GM19328 (cell line): ENCODE measurements around the gene NOM1.

Experiments
- ATAC-seq: cut with Tn5 transposase; IDR thresholded peaks from one replicate; pipeline ENCODE4 v1.9.1; 2021; ENCODE audit warnings: mild to moderate bottlenecking, moderate library complexity; ENCODE audit not compliant: unreplicated experiment

NOM1 gene

DNA sequence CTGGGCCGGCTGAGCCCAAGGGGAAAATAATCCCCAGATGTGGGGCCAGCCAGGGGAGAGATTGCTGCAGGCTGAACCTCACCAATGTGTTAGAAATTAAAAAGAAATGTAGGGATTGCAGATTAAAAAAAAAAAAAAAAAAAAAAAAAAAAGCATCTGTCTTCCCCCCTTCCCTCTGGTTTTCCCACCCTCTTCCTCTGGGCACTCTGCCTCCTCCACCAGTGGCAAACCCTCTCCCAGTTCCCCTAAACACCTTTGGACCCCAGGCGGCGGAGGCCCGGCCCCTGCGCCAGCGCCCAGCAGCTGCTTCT, 53.9 kb downstream of the NOM1 start:
- ATAC-seq: no peak

DNA sequence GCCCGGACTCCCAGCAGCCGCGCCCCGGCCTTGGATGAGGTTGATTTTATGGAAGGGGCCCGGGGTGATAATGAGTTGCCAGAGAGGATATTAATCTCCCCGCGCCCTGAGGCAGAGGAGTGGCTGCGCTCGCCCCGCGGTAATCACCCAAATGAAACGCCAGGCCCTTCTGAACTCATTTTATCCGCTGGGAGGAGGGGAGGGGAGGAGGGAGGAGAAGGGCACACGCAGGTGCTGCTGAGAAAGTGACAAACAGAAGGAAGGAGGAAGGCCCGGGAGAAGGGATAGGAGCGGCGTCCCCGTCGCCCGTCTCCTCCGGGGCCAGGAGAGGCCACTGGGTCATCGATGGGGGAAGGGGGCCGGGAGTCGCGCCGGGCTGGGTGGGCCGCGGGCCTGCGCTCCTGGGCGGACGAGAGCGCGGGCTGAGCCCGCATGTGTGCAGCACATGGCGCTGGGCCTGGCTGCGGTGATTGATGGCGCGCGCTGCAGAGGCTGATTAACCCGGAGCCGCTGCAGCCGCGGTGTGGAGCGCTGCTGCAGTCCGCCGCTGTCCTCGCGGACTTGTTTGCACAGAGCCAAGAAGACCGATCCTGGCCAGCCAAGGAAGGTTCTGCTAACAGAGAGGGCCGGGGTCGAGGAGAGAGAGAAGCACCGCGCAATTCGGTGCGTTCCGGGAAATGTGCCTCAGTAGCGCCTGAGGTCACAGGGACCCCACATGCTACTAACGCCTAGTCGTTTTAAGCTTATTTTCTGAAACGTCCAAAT, 54.4 kb downstream of the NOM1 start:
- no peak for ATAC-seq

DNA sequence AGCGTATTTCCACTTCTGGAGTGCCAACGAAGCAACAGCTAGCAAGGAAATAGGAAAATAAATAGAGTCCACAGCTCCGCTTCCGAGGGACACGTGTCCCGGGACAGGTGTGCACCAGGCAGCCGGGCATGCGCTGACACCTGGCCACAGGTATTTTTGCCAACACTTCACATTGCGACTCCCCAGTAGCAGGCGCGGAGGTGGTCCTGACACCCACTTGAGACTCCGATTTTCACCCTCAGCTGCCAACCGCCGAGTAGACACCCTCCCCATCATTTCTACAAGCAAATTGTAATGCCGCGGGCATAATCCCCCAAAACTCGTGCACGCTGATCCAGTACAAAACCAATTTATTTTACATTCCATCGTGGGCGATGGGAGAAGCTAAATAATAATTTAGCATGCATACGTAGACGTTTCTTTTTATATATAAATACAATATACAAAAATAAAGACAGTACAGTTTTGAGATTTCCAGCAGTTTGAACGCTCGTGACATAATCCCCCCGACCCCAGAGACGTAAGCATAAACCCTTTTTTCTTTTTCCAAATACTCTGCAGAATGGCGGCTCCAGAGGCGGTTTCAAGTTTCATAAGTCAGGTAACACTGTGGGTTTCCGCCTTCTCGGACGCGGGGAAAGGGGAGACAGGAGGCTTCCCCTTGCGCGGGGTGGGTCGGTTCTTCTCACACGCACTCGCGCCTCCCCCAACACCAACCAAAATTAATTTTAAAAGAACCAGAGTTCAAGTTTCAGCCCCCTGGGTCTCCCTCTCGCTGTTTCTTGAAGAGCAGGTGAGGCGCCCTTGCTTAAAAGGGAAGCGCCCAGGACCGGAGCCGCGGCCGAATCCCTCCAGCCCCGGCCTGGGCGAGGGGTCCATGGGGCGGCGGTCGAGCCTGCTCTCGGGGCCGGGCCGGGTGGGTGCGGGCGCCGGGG, 55.3 kb downstream of the NOM1 start:
- no peak for ATAC-seq

DNA sequence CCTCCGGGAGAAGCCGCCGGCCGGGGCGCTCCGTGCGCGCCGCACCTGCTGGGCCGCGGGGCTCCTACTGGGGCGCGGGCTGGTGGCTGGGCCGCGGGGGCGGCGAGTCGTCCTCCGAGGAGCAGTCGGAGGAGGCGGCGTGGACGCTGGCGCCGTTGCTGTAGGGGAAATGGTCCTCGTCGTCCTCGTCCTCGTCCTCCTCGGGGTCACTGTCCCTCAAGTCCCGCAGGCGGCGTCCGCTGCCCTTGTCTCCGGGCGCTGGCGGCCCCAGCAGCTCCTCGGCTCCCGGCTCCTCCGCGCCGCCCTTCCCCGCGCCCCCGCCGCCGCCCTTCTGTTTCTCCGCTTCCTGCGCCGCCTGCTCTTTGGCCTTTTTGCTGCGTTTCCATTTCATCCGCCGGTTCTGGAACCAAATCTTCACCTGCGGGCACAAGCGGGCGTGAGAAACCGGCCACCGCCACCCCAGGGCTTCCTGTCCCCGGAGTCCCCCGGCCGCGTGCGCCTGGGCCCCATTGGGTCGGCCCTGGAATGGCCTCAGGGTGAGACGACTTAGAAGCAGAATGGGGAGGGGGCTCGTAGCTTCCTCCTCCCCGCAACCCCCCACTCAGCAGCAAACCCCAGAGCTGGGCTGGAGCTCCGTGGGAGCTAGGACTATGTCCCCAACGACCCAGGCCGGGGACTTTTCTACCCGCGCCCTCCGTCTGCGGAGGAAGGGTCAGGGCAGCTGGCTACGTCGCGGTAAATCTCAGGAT, 56.1 kb downstream of the NOM1 start:
- ATAC-seq: no peak

DNA sequence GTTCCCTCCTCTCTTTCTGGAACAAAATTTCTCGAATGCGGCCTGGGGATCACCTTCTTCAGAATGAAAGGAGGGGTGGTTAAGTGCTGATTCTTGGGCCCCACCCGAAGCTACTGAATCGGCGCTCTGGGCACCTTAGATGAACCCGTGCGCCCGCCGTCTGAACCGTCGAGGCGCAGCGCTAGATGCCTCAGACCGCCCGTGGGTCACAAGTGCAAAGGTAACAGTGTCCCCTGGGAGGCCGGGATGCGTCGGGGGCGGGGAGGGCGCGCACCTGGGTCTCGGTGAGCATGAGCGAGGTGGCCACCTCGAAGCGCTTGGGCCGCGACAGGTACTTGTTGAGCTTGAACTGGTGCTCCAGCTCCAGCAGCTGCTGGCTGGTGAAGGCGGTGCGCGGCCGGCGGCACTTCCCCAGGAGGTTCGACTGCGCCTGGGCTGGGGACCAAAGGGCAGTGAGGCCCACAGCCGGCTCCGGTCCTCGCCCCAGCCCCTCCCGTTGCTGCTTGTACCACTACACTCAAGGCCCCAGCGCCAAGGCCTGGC, 56.8 kb downstream of the NOM1 start:
- no peak for ATAC-seq

DNA sequence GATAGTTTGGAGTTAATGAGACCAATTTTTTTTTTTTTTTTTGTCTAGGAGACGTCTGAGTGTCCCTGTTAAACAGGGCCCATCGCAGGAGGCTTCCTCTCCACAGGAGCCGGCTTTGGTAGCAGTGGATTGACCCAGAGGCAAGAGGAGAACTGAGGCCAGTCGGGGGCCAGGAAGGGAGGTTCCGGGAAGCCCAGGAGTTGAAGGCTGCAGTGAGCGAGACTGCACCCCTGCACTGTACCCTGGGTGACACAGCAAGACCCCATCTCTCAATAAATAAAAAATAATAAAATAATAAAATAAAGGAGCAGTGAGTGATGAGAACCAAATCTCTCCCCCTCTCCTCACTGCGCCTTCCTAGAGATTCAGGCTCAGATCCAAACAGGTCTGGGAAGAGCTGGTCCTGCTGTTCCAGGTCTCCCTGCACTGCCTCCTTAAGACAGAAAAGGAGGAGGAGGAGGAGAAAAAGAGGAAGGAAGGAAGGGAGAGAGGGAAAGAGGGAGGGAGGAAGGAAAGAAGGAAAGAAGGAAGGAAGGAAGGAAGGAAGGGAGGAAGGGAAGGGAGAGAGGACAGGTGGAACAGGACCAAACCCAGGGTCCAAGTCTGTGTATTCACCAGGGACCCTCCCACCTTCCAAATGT, 57.4 kb downstream of the NOM1 start:
- ATAC-seq: no peak

DNA sequence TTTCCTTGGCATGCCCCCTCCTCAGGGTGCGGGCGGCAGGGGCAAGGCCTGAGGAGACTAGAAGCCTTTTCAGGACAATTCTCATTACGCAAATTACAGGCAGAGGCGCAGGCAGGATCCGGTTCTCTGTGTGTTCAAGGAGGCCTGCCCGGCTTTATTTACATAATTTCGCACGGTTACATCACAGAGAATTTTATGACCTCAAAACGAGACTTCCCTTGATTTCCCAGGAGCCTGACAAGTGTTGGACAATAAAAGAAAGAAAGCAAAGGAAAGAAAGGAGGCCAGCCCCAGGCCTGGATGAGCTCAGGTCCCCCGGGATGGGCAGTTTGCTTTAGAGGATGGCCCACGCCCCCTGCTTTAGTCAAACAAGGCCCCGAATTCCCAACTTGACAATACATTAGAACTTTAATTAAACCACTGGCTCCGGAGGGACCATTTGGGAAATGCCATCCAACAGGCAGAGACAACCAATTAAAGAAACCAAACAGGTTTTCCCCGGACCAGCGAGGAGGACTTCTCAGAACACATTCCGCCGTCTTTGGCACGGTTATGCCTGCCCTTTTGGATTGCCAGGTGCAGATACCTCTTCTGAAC, 58.1 kb downstream of the NOM1 start:
- no peak for ATAC-seq

DNA sequence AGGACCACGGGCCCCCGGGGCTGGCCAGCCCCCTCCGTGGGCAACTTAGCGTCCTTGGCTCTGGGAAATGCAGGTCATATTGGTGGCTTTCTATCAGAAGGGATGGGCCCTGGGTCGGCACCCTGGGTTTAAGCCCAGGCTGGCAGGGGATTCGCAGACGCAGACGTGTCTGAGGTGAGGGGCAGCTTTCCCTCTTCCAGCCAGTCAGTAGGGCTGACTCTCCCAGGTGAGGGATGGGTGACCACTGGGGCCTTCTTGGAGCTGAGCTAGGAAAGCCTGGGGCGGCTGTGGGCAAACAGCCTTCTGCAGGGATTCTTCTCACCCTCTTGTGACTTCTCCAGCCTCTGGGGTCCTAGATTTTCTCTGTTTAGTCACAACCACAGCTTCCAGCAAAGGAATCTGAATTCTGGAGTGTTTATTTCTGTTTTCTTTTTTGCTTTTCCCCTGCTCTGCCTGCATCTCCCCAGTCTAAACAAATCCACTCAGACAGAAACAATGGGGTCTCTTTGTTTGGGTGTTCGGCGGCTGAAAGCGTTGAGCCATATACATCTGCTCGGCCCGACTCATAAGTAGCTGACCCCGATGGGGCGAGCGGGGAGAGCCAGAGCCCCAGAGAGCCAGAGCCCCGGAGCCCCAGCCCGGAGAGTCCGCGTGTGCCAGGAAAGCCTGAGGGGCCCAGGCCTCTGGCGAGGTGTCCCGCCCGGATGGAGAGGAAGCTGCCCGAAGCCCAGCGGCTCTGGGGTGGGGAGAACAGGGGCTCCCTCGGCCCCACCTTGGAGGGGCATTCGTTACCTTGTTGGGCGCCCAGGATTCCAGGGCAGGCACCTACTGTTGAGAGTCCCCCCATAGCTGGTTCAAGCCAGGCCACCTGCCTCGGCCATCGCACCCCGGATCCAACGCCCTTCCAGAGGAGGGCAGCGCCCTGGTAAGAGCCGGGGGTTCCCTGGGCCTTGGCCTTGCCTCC, 59.0 kb downstream of the NOM1 start:
- no peak for ATAC-seq

DNA sequence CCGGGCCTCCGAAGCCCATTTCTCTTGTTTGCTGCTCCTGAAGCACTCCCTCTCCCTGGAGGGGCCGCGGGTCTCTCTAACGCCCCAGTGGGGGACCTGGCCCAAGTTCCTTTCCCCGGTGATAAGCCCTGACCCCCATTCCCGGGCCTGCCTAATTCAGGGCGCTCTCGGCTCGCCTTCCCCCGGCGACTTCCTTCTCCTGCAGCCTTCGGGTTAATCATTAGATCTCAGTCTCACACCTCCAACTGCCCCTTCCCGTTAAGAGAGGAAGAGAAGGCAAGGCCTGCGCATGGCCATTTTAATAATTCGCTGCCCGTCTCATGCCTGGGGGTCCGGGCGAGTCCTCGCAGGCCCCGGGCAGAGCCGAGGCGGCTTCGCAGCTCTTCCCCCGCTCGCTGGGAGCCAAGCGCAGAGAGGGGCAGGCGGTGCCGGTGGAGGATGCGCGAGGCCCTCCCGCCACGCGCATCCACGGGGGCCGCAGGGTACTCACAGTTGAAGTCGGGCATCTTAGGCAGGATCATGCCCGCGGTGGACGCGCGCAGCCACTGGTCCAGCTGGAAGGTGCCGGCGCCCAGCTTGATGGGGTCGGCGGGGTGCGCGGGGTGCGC, 59.8 kb downstream of the NOM1 start:
- ATAC-seq: no peak

DNA sequence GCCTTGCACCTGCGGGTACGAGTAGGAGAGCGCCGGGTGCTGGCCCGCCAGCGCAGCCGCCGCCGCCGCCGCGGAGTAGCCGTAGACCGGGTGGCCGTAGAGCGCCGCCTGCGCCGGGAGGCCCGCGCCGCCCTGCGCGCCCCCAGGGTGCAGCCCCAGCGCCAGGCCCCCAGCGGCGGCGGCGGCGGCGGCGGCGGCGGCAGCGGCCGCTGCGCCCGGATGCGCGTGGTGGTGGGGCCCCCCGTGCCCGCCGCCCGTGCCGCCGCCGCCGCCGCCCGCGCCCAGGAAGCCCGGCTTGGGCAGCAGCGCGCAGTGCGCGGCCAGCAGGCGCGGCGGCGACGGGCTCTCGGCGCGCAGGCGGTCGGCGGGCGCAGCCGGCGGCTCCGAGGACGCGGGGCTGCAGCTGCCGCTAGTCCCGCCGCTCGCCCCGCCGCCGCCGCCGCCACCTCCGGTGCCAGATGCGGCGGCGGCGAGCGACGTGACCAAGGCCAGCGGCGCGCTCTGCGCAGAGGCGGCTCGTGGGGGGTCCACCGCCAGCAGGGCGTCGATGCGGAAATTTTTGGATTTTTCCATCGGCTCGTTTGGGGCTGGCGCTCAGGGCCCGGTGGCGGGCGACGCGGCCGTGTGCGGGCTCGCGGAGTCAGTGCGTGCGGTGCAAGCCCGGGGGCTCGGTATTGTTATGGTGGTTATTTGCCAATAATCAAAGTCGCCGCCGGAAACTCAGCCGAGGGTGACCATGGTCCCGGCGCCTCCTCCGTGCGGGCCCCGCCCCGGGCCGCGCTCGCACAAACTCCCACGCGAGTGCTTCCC, 60.5 kb downstream of the NOM1 start:
- ATAC-seq: peak; percentile 31

DNA sequence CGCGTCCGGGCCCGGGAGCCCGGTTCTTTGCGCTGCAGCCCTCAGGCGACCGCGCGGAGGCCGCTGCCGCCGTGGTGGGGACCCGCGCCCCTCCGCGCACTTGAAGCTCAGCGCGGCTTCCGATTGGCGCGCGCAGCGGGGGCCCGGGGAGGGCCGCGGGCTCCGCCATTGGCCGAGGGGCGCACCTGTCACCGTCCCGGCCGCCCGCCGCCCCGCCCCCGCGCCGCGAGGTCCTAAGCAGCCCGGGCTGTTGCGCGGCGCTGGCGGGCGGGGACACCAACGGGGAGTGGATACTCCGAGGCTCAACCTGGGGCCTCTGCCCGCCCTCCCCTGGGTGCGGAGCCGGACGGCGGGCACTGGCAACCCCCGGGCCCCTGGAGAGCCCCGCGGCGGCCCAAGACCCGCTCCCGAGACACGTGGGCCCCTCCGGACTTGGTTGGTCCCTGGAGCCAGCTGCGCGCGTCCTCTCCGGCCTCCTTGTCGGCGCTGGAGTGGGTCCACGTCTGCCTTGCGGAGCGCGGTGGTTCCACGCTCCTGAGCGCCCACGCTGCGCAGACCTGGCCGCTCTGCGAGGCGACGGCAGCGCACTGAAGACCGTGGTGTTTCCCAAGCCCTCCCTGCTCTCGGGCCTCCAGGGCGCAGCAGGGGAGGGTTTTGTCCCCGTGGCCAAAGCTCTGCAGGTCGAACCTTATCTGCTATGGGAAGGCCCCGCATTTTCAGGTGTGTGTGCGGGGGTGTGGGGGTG, 61.2 kb downstream of the NOM1 start, which contains the start of gene MNX1:
Gene MNX1 (minus strand): TSS at position 76 of the 745 bp plus-strand sequence. CDS start 313 bp downstream, outside the sequence.
- peak; percentile 85 for ATAC-seq

DNA sequence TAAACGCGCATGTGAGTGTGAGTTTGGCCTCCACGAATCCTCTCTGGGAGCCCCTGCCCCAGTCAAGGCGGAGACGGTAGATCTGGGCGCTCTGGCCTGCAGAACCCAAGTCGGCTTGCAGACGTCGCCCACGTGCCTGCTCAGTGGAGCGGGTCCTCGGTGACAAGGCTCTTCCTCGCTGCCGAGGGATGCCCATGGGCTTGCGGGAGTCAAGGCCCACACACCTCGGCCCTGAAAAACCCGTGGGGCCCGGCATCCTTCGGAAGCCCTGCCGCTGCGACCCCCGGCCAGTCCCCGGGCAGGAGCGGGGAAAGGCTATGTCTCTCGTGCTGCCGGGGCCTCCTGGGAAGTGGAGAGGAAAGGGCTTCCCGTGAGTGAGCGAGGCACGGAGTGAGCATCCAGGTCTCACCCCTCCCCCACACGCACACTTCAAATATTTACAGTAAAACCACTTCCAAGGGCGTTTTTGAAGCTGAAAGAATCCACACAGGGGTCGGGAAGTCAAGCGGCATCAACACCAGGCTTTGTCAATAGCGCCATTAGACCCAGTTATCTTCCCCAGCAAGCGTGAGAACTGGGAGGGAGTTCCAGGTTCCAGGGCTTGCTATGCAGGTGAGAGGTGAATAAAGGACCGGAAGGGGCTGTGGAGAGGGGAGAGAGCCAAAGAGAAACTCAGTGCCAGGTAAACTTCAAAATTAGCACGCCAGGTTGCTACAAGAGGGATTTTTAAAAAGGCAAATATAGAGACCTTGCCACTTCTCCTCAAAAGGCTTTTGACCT, 62.0 kb downstream of the NOM1 start:
- no peak for ATAC-seq

DNA sequence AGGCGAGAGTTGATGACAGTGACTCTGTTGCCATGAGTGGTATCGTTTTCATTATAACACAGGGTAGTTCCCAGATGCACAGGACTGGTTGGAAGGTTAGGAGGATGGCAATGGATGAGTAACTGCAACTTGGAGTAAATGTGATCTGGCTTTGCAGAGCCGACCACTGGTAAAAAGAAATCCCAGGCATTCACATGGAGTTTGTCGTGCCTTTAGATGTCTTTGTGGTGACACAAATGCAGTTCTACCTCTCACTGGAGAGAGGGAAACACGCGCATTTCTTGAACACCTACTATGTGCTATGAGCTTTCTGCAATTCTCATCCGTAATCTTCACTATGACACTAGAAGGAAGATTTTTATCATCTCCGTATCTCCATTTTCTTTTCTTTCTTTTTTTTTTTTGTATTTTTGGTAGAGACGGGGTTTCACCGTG, 62.6 kb downstream of the NOM1 start:
- ATAC-seq: no peak

DNA sequence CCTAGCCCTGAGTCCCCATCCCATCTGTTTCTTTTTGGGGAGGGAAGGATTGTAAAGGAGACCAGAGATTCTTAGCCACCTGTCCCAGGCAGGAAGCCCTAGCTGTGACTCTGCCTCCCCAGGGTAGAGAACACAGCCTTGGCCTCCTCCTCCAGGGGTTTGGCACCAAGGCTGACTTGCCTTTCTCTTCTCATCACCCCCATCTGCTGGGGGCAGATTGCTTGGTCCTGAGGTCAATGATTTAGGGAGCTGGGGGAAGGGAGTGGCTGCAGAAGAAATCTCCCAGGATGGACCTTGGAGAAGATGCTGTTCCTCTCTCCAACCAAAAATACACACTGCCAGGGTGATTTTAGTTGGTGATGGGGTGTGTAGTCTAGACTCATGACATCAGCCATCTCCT, 63.6 kb downstream of the NOM1 start:
- ATAC-seq: no peak

DNA sequence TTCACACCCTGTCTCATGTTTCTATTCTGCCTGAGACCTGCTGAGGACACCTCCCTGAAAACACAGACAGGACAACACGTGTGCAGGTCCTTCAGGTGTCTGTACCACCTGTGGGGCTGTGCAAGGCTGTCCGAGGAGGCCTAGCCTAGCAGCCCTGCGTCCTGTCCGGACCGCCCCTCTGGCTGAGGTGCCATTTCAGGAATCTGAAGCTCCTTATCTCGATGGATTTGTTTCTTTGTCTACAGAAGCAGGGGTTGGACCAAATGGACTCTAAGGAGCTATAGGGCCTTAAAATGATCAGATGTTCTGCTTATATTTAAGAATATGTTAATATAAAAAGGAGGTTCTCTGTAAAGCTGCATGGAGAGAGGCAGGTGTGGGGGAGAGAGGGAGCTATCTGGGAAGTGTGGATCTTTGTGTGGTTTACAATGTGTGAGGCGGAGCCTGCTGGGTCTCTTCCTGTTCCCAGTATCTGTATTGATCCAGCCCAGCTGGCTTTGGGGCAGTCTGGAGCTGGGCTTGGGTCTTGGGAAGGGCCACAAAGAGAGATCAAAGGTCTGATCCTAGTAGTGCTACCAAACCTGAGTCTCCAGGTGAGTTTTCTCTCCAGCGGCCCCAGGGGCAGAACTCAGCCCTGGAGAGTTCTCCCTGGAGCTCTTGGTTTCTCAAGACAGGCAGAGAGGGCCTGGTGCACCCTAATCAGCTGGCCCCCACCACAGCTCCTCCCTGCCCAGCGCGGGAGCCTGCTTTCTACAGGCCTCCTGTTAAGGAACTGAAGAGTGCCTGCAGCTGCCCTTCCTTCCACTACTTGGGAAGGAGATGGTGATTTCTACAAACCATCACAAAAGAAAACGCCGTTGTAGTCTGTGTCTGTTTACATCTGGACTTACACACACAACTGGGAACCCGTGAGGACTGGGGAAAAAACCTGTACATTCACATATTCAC, 64.4 kb downstream of the NOM1 start:
- ATAC-seq: no peak
